Erythroblast (primary cell): Measurements from ENCODE around the gene DKKL1.

Experiments used
- GATA1 ChIP-seq: IDR thresholded peaks from 2 replicates; pipeline ENCODE4 v1.6.1; 2011; ENCODE audit warnings: low read depth, mild to moderate bottlenecking, control low read depth, low read length, moderate library complexity
- POLR2A ChIP-seq: IDR thresholded peaks from 2 replicates; pipeline ENCODE4 v1.6.1; 2011; ENCODE audit warnings: mild to moderate bottlenecking, low read length

DNA sequence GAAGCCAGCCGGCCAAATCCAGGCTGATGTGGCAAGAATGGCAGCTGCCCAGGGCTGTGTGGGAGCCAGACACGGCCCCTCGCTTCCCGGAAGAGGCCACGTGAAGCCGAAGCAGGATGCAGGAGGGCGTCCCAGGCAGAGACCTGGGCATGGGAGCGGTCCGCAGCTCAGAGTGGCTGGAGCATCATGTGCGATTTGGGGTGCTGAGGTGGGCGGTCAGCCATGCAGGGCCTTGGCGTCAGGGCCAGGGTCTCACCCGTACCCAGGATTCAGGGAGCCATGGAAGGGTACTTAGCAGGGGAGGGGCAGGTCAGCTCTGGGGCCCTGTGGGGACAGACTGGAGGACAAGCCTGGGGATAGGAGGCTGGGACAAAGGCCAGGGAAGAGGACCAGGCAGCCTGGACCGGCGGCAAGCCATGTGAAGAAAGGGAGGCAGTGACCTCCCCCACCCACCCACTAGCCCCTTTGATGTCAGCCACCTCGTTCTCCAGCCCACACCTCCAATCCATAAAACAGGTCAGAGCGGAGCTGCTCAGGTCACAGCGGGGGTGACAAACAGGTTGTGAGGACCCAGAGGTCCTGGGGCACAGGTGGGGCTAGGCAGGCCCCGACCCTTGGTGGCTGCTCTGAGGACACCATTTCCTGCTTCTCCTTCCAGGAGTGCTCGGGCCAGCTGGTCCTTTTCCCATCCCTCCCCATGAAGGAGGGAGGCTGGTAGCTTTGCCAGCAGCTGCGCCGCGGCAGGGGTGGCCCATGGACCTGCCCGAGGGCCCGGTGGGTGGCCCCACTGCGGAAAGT, 26.7 kb downstream of the DKKL1 start:
- no peak for TF ChIP-seq POLR2A
- no peak for TF ChIP-seq GATA1
